Neuron (in vitro differentiated cells): ENCODE results near the gene CCDC102B.
"Not testable (repeated sequence)": the region's sequence is repeated elsewhere in the genome, so short reads cannot be mapped to it uniquely, and the experiment has no call there.

Experiments used
- H2AFZ ChIP-seq: one replicate; pipeline ENCODE4 v1.6.1; 2013; ENCODE audit warnings: low read depth, mild to moderate bottlenecking, inconsistent platforms, low read length, moderate library complexity
- H3K27me3 ChIP-seq: one replicate; pipeline ENCODE4 v1.6.1; 2013; ENCODE audit warnings: low read length; ENCODE audit not compliant: insufficient read depth
- H3K36me3 ChIP-seq: one replicate; pipeline ENCODE4 v1.6.1; 2013; ENCODE audit warnings: low read length; ENCODE audit not compliant: insufficient read depth
- H3K4me1 ChIP-seq: one replicate; pipeline ENCODE4 v1.6.1; 2013; ENCODE audit warnings: low read length; ENCODE audit not compliant: insufficient read depth
- H3K4me3 ChIP-seq: 2 replicates; pipeline ENCODE4 v1.5.1; 2013; ENCODE audit warnings: mild to moderate bottlenecking, low read length, moderate library complexity
- H3K9me3 ChIP-seq: one replicate; pipeline ENCODE4 v1.6.1; 2013; ENCODE audit warnings: low read length

The CCDC102B gene

DNA sequence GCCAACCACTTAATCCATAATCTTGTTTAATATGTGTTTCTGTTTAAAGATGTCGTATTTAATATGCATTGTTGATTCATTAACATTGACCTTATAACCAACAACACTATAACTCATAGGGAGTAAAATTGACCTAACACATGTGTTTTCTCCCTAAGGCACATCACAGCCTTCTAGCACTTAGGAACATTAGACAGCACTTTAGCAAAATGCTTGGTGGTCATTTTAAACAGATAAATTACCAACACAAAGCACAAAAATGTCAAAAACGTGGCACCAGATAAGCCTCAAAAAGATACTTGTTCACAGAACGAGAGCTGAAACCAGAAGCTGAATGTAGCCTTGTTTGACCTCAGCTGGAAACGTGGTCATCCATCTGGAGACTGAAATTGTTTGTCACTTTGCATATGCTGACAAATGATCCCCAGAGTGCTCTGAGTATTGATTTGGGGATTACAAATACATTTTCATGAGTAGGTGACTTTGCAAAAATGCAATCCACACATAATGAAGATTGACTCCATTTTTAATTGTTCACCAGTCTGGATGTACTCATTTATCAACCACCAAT lies 139.2 kb downstream of the CCDC102B start:
- H3K36me3 ChIP-seq: no peaks in the 10 kb centered on the region
- no peaks in the 10 kb centered on the region for H3K4me1 ChIP-seq
- H3K27me3 ChIP-seq: no peaks in the 10 kb centered on the region
- no peaks in the 10 kb centered on the region for H3K9me3 ChIP-seq
- H2AFZ ChIP-seq: no peak overlapping the region
- H3K4me3 ChIP-seq: no peak overlapping the region

- no peaks in the 10 kb centered on the region for H3K36me3 ChIP-seq
- no peak overlapping the region for H3K4me3 ChIP-seq
- H3K4me1 ChIP-seq: no peaks in the 10 kb centered on the region
- no peak overlapping the region for H2AFZ ChIP-seq
- no peaks in the 10 kb centered on the region for H3K9me3 ChIP-seq
- H3K27me3 ChIP-seq: no peaks in the 10 kb centered on the region
Observed at GRCh38 chr18:68940039-68940438, 142.2 kb downstream of the CCDC102B start.

GRCh38 chr18:68940754-68941153 lies 142.9 kb downstream of the CCDC102B start:
- Histone ChIP-seq H3K36me3 (no peaks in the 10 kb centered on the region), H3K27me3 (no peaks in the 10 kb centered on the region), H2AFZ (no peak overlapping the region), H3K4me3 (no peak overlapping the region), H3K9me3 (no peaks in the 10 kb centered on the region), H3K4me1 (no peaks in the 10 kb centered on the region)

DNA sequence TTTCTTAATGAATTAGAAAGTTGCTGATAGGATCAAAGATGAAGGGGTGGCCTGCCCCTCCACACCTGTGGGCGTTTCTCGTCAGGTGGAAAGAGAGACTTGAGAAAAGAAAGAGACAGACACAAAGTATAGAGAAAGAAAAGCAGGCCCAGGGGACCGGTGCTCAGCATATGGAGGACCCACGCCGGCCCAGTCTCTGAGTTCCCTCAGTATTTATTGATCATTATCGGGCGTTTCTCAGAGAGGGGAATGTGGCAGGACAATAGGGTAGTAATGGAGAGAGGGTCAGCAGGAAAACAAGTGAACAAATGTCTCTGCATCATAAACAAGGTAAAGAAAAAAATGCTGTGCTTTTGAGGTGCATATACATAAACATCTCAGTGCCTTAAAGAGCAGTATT lies 144.3 kb downstream of the CCDC102B start:
- Histone ChIP-seq H3K4me3 (no peak overlapping the region), H3K36me3 (no peaks in the 10 kb centered on the region), H3K9me3 (no peaks in the 10 kb centered on the region), H3K4me1 (no peaks in the 10 kb centered on the region), H3K27me3 (no peaks in the 10 kb centered on the region), H2AFZ (no peak overlapping the region)

GRCh38 chr18:68943861-68944260 lies 146.0 kb downstream of the CCDC102B start:
- H2AFZ ChIP-seq, H3K27me3 ChIP-seq, H3K9me3 ChIP-seq, H3K36me3 ChIP-seq, H3K4me3 ChIP-seq, H3K4me1 ChIP-seq: not testable (repeated sequence)

GRCh38 chr18:68944330-68944729 lies 146.4 kb downstream of the CCDC102B start:
- H3K4me1 ChIP-seq: no peaks in the 10 kb centered on the region
- no peak overlapping the region for H3K4me3 ChIP-seq
- H3K27me3 ChIP-seq: no peaks in the 10 kb centered on the region
- H3K36me3 ChIP-seq: no peaks in the 10 kb centered on the region
- H2AFZ ChIP-seq: no peak overlapping the region
- no peaks in the 10 kb centered on the region for H3K9me3 ChIP-seq

DNA sequence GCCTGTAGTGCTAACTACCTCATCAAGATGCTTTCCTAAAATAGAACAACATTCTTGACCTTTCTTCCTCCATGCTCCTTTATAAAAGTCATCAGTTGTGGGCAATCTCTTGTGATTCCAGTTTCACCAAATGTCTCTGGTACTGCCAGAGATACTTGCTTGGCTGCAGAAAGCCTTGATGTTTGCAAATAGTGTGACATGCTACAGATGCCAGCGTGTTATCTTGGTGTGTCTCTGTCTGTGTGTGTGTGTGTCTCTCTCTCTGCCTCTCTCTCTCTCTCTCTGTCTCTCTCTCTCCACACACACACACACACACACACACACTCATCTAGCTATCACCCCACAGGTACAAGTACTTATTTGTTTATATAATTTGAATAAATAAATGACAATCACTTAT lies 146.9 kb downstream of the CCDC102B start:
- no peak overlapping the region for H2AFZ ChIP-seq
- H3K4me1 ChIP-seq: no peaks in the 10 kb centered on the region
- H3K9me3 ChIP-seq: no peaks in the 10 kb centered on the region
- H3K4me3 ChIP-seq: no peak overlapping the region
- no peaks in the 10 kb centered on the region for H3K27me3 ChIP-seq
- H3K36me3 ChIP-seq: no peaks in the 10 kb centered on the region

DNA sequence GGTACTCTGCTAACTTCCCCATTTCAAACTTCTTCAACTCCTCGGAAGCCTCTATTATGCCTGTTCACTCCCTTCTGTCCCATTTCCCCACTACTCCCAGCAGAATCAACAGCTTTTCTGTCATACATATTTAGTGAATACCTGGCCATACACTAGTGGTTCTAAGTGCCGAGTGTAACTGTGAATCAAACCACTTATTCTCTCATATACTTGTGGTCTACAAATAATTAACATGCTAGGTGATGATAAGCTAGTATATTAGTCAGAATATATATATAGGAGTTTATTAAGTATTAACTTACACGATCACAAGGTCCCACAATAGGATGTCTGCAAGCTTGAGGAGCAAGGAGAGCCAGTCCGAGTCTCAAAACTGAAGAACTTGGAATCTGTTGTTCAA lies 150.7 kb downstream of the CCDC102B start:
- Histone ChIP-seq H3K4me1 (no peaks in the 10 kb centered on the region), H3K4me3 (no peak overlapping the region), H3K27me3 (no peaks in the 10 kb centered on the region), H3K36me3 (no peaks in the 10 kb centered on the region), H3K9me3 (no peaks in the 10 kb centered on the region), H2AFZ (no peak overlapping the region)

DNA sequence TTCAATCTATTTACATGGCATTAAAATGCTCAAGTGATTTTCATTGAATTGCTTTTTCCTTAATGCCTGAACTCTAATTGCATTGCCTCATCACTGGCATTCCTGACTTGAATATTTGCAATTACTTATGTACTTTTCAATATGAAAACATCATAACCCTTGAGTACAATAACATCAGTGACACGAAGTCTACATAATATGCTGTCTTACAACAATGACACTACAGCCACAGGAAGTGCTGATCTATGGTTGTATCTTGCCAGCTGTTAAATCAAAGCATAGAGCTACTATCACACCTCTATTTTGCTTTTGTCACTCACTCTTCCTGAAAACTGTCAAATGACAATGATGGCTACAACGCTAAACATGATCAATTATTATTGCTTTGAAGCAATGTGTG lies 156.9 kb downstream of the CCDC102B start:
- Histone ChIP-seq H3K4me3 (no peak overlapping the region), H3K36me3 (no peaks in the 10 kb centered on the region), H2AFZ (no peak overlapping the region), H3K9me3 (no peaks in the 10 kb centered on the region), H3K27me3 (no peaks in the 10 kb centered on the region), H3K4me1 (no peaks in the 10 kb centered on the region)

DNA sequence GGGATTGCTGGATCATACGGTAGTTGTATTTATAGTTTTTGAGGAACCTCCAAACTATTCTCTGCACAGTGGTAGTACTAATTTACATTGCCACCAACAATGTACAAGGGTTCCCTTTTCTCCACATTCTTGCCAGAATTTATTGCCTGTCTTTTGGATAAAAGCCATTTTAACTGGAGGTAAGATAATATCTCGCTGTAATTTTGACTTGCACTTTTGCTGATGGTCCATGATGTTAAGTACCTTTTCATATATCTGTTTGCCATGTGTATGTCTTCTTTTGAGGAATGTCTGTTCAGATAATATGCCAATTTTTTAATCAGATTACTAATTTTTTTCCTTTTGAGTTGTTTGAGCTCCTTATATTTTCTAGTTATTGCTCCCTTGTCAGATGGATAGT lies 158.8 kb downstream of the CCDC102B start:
- Histone ChIP-seq H3K4me3 (no peak overlapping the region), H3K36me3 (no peaks in the 10 kb centered on the region), H3K9me3 (no peaks in the 10 kb centered on the region), H2AFZ (no peak overlapping the region), H3K4me1 (no peaks in the 10 kb centered on the region), H3K27me3 (no peaks in the 10 kb centered on the region)

- no peak overlapping the region for H2AFZ ChIP-seq
Observed at GRCh38 chr18:68960355-68960754, 162.5 kb downstream of the CCDC102B start.

DNA sequence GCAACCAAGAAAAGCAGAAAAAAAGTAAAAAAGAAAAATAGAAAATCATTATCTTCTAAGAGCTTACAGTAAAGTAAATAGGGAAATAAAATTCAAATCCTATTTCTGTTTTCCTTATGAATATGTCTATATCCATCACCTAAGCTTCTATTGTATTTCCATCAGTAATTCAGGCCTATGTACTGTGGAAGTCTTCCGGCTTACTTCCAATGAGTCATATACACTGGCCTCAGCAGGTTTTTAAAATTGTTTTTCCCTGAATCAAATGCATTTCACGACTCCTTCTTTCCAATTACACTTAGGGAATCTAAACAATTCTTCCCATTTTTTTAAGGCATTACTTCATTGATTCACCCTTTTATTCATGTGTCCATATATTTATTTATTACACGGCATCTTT lies 164.7 kb downstream of the CCDC102B start:
- Histone ChIP-seq H3K9me3 (no peaks in the 10 kb centered on the region), H3K4me1 (no peaks in the 10 kb centered on the region), H2AFZ (no peak overlapping the region), H3K27me3 (no peaks in the 10 kb centered on the region), H3K4me3 (no peak overlapping the region), H3K36me3 (no peaks in the 10 kb centered on the region)

More at GRCh38 chr18:68960355-68960754, 162.5 kb downstream of the CCDC102B start:
- H3K4me1 ChIP-seq: no peaks in the 10 kb centered on the region
- H3K36me3 ChIP-seq: no peaks in the 10 kb centered on the region
- no peak overlapping the region for H3K4me3 ChIP-seq
- no peaks in the 10 kb centered on the region for H3K9me3 ChIP-seq
- no peaks in the 10 kb centered on the region for H3K27me3 ChIP-seq

DNA sequence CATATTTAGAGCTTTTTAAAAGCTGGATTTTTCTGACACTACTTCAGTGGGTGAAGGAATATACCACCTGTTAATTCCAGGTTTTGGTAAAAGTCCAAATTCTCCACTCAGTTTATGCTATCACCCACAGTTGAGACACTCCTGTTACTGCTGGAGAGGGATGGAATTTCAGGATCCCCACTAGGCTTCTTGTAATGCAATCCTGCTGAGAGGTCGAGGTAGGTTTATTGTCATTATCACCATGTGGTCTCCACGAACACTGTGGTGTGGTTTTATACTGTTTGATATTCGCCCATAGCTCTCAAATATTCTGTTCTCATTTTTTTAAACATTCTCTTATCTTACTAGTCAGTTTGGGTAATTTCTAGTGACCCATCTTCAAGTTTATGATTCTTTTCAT lies 167.9 kb downstream of the CCDC102B start:
- Histone ChIP-seq H3K4me3 (no peak overlapping the region), H3K27me3 (no peaks in the 10 kb centered on the region), H2AFZ (no peak overlapping the region), H3K4me1 (no peaks in the 10 kb centered on the region), H3K9me3 (no peaks in the 10 kb centered on the region), H3K36me3 (no peaks in the 10 kb centered on the region)

- no peak overlapping the region for H3K4me3 ChIP-seq
- no peaks in the 10 kb centered on the region for H3K4me1 ChIP-seq
- H2AFZ ChIP-seq: no peak overlapping the region
- no peaks in the 10 kb centered on the region for H3K27me3 ChIP-seq
- H3K9me3 ChIP-seq: no peaks in the 10 kb centered on the region
- no peaks in the 10 kb centered on the region for H3K36me3 ChIP-seq
Observed at GRCh38 chr18:68969027-68969426, 171.1 kb downstream of the CCDC102B start.
